ENCODE results near the gene TADA3. TPM values are rescaled to one million over a fixed set of nuclear protein-coding genes. Genes with fewer than 3 reads are reported as not detected.

TADA3 gene
- total RNA-seq, 1 donor from 2014 or later: 28.1 TPM

GRCh38 chr3:9760779-9761505 is 31.3 kb downstream of the TADA3 start:
- no peak for DNase-seq

GRCh38 chr3:9757427-9757826 is 34.8 kb downstream of the TADA3 start:
- no peak for DNase-seq

DNA sequence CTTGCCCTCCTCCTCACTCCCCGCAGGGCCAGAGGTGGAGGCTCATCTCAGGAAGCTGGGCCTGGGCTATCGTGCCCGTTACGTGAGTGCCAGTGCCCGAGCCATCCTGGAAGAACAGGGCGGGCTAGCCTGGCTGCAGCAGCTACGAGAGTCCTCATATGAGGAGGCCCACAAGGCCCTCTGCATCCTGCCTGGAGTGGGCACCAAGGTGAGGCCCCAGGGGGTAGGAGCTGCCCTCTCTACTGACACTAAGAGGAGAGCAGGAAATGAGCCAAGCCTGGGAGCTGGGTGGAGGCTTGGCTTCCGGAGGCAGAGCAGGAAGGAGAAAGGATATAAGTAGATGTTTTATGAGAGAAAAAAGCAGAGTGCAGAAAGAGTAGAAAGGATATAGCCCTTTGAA is 37.6 kb downstream of the TADA3 start:
- DNase-seq: no peak

DNA sequence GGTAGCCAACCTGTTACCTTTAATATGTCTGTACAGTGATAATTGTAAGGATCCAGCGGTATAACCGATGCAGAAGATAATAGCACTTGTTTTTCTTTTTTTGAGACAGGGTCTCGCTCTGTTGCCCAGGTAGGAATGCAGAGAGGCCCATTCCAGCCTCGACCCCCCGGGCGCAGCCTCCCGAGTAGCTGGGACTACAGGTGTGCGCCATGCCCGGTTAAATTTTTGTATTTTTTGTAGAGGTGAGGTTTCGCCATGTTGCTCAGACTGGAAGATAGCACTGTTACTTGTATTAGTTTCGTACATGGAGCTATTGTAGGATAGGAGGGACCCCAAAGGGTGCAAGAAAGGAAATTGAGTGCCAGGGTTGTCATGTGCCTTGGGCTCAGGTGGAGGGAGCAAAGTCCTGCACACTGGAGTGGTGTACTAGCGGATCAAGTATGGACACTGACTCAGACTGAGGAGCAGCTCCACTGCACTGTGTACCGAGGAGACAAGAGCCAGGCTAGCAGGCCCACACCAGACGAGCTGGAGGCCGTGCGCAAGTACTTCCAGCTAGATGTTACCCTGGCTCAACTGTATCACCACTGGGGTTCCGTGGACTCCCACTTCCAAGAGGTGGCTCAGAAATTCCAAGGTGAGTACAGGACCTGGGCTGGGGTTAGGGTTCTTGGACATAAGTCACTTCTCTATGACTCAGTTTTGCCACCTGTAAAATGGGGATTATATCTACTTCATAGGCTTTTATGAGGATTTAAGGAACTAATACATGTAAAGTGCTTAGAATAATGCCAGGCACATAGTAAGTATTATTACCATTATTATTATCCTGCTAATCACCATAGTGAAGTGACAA is 41.5 kb downstream of the TADA3 start:
- DNase-seq: no peak

DNA sequence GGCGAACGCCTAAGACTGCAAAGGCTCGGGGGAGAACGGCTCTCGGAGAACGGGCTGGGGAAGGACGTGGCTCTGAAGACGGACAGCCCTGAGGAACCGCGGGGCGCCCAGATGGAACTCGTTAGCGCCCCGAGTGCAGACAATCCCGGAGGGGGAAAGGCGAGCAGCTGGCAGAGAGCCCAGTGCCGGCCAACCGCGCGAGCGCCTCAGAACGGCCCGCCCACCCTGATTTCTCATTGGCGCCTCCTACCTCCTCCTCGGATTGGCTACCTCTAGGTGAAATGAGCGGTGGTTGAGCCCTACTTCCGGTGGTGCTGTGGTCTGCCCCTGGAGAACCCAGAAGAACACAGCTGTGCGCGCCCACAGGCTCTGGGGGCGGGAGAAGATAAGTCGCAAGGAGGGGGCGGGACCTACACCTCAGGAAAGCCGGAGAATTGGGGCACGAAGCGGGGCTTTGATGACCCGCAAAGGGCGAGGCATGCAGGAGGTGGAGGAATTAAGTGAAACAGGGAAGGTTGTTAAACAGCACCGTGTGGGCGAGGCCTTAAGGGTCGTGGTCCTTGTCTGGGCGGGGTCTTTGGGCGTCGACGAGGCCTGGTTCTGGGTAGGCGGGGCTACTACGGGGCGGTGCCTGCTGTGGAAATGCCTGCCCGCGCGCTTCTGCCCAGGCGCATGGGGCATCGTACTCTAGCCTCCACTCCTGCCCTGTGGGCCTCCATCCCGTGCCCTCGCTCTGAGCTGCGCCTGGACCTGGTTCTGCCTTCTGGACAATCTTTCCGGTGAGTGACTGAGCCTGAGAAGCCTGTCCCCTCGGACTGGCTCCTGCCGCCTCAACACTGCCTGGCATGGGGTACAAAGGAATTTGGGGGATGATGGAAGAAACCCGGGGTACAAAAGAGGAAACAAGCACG is 42.4 kb downstream of the TADA3 start, which contains the start of gene OGG1:
TSS of gene OGG1 (plus strand) at position 308 of the 911 bp plus-strand sequence. CDS start at position 643, 335 bp downstream.
- DNase-seq: peak; percentile 97

DNA sequence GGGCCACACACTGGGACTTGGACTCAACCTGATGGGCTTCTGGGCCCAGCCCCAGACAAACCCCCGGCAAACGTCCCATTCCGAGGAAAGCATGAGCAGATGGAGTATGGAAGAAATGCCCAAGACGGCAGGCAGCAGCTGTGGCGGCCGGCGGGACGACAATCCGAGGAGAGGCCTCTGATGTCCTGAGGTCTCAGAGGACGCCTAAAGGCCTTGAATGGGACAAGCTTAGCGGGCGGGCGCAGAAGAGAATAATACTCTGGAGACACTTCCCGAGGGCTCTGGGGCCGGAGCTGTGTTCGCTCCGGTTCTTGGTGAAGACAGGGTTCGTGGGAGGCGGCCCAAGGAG is 43.0 kb downstream of the TADA3 start:
- no peak for DNase-seq

DNA sequence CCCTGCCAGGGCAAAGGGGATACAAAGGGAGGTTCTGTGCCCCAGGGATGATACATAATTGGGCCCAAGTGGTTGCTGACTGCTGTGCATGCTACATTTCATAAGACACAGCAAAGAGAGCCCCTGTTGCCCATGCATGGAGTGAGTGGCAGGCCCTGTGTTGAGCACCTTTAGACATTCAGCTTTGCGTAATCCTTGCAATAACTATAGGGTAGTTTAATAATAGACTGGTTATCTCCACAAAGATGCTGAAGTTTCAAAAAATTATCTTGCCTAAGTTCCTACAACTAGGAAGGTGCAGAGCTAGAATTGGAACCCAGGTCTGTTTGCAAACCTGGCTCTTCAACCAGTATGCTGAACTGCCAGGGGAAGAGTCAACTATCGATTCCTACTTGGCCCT is 44.2 kb downstream of the TADA3 start:
- DNase-seq: no peak

DNA sequence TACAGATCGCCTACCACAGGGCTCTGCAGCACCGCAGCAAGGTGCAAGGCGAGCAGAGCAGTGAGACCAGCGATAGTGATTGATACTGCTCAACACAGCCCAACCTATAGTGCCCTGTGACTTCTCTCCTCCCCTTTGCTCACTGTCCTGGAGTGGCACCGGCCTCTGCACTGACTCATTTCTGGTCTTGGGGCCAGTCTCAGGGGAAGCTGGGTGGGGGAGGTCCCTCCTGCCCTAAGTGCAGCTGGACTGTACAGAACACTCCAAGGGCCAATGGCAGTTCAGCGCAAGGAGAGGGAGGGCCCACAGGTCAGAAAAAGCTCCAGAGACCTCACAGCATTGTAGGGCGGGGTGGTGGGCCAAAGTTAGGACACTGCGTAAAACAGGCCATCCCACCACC is 45.0 kb downstream of the TADA3 start:
- no peak for DNase-seq

GRCh38 chr3:9746330-9746729 is 45.9 kb downstream of the TADA3 start:
- DNase-seq: peak; percentile 38

- no peak for DNase-seq
Observed at GRCh38 chr3:9745521-9745920, 46.8 kb downstream of the TADA3 start.

DNA sequence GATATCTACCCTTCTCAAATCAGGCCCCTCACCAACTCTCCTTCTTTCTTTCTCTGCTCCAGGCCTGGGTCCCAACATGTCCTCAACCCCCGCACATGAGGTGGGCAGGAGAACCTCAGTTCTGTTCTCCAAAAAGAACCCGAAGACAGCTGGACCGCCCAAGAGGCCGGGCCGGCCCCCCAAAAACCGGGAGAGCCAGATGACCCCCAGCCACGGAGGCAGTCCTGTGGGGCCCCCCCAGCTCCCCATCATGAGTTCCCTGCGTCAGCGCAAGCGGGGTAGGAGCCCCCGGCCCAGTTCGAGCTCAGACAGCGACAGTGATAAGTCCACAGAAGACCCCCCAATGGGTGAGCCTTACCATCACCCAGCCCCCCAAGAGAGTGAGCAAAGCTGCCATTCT is 48.1 kb downstream of the TADA3 start:
- no peak for DNase-seq

GRCh38 chr3:9743548-9743947 is 48.7 kb downstream of the TADA3 start:
- DNase-seq: no peak

- no peak for DNase-seq
Observed at GRCh38 chr3:9742560-9742959, 49.7 kb downstream of the TADA3 start.

DNA sequence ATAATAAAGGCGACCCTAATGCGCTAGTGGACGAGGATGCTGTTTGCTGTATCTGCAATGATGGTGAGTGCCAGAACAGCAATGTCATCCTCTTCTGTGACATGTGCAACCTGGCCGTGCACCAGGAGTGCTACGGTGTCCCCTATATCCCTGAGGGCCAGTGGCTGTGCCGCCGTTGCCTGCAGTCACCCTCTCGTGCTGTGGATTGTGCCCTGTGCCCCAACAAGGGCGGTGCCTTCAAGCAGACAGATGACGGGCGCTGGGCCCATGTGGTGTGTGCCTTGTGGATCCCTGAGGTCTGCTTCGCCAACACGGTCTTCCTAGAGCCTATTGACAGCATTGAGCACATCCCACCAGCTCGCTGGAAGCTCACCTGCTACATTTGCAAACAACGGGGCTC is 53.1 kb downstream of the TADA3 start:
- no peak for DNase-seq

DNA sequence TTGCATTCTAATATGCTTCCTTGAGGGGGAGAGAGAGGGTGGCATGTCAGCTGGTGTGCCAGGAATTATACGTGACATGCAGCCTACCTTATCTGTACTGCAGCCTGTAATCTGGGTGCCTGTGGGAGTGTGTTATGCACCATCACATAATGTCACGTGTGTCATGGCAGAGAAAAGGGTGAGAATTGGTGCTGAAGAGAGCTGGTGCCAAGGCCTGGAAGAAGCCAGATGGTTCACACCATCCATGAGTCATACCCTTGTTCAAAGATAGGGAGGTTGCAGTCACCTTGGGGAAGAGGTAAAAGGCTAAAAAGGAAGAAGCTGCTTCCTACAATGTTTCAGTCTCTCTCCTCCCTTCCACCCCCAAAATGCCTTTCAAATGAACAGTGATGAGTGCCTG is 55.4 kb downstream of the TADA3 start:
- peak; percentile 38 for DNase-seq

GRCh38 chr3:9732740-9733115 is 59.5 kb downstream of the TADA3 start:
- no peak for DNase-seq

DNA sequence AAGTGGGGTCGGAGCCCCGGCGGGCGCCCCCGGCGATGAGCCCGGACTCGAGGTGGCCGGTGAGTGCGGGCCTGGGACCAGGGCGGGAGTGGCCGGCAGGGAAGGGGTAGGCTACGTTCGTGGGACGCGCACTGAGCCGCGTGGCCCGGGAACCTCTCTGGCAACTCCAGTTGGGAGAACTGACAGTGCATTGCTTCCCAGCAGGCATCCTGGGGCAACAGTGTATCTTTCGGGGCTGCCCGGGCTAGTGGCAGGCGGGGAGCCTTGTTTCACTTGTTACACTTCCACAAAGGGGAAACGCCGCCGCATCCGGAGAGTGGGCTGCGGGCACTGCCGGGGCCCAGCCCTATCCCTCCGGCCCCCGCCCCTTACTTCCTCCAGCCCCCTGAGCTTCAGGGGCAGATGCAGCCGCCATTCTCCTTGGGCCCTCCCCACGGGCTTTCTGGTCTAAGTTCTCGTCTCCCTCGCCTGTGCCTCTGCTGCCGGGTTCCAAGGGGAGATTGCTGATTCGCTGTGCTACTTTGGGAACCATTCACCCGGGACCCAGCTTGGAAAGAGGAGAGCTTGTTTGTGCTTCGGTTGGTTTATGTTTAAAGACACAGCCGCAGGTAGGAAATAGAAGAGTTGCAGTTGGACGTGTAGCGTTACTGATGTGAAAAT is 60.1 kb downstream of the TADA3 start:
- DNase-seq: no peak

- DNase-seq: peak; percentile 100
Observed at GRCh38 chr3:9731206-9732079, 60.8 kb downstream of the TADA3 start, which contains the start of gene BRPF1. BRPF1 (plus strand) TSS chr3:9731735; CDS start chr3:9734141, 2,406 bp downstream.

GRCh38 chr3:9730657-9731205 is 61.5 kb downstream of the TADA3 start:
- no peak for DNase-seq

All from occipital lobe (tissue), 2 donors.